Stimulated activated CD4-positive, alpha-beta T cell treated with anti-CD3 and anti-CD28 coated beads, Interleukin-1b, Interleukin-23, amount 100 ng/mL, for 4 hours (primary cell): ENCODE data around the gene SAMHD1.
"Not testable (repeated sequence)": the region's sequence is repeated elsewhere in the genome, so short reads cannot be mapped to it uniquely, and the experiment has no call there.

ENCODE experiments used
- DNase-seq, 2 donors: peaks; one replicate each; pipeline ENCODE4 v3.0.0-alpha.2; 2020; ENCODE audit warnings: low read depth in 2 of 2

Gene SAMHD1

GRCh38 chr20:36956016-36956415, 4.5 kb upstream of the SAMHD1 start:
- DNase-seq = no peak

GRCh38 chr20:36951979-36952738, 651 bp upstream of the SAMHD1 start:
- no peak for DNase-seq

DNA sequence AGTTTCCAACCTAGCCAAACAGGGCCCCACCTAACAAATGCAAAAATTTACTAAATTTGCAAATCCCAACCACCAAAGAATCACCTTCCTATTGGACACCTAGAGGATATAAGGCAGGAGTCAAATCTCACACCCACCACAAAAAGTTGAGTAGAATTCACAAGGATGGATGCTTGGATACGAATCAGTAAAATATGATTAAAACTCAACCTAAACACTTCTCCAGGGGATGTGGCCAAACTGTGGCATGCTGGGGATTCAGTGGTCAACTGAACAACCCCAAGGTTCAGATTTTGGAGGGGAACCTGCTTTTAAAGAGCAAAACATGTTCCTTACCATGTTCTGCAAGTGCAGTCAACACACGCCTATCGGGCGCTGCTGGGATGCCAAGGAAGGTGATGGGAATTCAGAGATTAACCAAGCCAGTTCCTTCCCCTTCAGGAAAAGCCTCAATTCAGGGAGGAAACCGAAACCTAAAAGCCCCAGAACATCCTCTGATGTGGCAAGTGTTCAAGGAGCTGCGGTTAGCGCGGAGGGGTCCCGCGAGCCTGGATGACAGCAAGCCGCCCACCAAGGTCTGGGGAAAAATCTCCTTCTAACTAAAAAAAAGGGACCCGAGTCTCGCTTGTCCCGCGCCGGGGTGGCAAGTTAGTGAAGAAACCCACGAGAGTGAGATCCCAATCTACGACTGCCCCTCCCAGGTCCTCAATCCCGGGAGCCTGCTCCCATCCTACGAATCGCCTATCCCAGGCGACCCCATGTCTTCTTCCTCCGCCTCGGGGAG, 902 bp downstream of the SAMHD1 start:
- DNase-seq = no peak

- DNase-seq = no peak
Observed at GRCh38 chr20:36941401-36941835, 10.1 kb downstream of the SAMHD1 start.

- no peak for DNase-seq
Observed at GRCh38 chr20:36937402-36937770, 14.1 kb downstream of the SAMHD1 start.

DNA sequence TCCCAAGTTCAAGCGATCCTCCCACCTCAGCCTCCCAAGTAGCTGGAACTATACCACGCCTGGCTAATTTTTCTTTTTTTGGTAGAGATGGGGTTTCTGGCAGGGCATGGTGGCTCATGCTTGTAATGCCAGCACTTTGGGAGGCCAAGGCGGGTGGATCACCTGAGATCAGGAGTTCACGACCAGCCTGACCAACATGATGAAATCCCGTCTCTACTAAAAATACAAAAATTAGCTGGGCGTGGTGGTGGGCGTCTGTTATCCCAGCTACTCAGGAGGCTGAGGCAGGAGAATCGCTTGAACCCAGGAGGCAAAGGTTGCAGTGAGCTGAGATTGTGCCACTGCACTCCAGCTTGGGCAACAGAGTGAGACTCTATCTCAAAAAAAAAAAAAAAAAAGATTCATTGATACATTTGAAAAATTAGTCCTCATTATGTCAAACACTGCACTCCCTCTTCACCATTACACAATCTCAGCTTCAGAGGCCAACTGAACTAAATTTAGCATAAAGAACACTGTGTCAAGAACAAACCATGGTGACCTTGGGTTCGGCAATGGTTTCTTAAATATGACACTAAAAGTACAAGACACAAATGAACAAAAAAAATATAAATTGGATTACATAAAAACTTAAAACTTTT, 14.6 kb downstream of the SAMHD1 start:
- not testable (repeated sequence) for DNase-seq

DNA sequence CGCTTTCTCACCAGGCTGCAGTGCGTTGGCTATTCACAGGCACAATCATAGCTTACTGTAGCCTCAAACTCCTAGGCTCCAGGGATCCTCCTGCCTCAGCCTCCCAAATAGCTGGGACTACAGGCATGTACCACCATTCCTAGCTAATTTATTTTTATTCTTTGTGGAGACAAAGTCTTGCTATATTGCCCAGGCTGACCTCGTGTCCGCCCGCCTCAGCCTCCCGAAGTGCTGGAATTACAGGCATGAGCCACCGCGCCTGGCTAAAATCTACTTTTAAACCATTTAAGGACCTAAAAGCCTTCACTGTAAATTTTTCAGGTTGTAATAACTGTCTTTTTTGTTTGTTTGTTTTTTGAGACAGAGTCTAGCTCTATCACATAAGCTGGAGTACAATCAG, 15.2 kb downstream of the SAMHD1 start:
- DNase-seq = no peak

DNA sequence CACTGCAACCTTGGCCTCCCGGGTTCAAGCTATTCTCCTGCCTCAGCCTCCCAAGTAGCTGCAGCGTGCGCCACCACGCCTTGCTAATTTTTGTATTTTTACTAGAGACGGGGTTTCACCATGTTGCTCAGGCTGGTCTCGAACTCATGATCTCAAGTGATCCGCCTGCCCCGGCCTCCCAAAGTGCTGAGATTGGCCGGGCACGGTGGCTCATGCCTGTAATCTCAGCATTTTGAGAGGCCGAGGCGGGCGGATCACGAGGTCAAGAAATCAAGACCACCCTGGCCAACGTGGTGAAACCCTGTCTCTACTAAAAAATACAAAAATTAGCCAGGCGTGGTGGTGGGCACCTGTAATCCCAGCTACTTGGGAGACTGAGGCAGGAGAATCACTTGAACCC, 17.9 kb downstream of the SAMHD1 start:
- DNase-seq = not testable (repeated sequence)

DNA sequence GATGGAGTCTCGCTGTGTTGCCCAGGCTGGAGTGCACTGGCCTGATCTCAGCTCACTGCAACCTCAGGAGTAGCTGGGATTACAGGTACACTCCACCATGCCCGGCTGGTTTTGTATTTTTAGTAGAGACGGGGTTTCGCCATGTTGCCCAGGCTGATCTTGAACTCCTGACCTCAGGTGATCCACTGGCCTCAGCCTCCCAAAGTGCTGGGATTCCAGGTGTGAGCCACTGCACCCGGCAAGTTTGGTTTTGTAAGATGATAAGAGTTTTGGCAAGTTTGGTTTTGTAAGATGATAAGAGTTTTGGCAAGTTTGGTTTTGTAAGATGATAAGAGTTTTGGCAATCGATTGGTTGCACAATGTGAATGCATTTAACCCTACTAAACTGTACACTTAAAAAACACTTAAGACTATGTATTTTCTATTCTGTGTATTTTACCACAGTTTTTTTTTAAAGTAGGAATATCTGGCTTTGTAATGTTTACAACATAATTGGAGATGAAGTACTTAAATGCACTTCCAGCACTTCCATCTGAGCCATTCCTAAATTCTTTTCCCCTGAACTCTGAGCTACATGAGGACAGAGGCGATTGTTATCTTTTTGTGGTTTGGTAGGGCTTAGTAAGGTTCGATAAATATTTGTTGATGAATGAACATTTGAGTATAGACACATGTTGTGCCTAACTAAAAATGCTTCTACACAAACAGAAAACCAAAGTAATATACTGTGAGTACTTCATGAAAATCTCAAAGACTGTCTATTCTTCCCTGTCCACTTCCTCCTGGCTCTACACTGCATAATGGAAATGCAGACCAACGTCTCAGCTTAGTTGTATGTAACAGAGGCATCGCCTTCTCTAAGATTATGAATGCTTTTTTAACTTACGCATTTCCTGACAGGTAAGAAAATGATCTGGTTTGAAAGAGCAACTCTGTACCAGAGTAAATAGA, 18.8 kb downstream of the SAMHD1 start:
- no peak for DNase-seq

GRCh38 chr20:36932067-36932466, 19.4 kb downstream of the SAMHD1 start:
- DNase-seq = not testable (repeated sequence)

GRCh38 chr20:36929691-36930090, 21.8 kb downstream of the SAMHD1 start:
- DNase-seq = no peak

DNA sequence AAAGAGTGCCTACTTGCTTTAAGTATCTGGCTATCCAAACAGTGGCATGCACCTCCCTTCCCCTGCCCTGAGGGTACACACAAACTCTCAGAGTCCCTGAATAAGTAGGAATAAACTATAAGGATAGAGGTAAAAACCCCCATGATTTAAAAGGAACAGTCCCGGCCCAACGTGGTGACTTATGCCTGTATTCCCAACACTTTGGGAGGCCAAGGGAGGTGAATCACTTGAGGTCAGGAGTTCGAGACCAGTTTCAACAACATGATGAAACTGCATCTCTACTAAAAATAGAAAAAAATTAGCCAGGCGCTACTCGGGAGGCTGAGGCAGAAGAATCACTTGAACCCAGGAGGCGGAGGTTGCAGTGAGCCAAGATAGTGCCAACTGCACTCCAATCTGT, 22.2 kb downstream of the SAMHD1 start:
- DNase-seq = no peak

GRCh38 chr20:36927704-36928103, 23.8 kb downstream of the SAMHD1 start:
- DNase-seq = no peak

DNA sequence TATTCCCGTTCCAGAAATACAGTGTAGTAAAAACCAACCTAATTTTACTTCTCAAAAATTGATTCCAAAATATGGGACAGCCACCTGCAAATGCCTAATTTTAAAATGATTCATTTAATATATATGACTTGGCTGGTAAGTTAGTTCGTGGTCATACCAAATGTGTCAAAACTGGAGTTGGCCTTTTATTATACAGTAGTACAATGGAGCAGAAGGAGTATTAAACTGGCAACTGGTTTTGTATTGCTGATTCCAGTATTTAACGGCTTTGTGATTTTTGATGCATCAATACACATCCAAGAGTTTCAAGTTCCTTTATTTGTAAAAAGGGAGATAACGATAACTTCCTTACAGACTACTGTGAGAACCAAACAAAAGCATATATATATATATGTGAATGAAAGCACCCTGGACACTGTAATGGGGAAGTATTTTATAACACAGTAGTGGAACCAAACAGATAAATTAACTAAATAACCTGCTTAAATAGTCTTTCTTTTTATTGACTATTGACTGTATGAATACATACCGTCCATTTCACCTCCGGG, 24.8 kb downstream of the SAMHD1 start:
- DNase-seq = no peak

DNA sequence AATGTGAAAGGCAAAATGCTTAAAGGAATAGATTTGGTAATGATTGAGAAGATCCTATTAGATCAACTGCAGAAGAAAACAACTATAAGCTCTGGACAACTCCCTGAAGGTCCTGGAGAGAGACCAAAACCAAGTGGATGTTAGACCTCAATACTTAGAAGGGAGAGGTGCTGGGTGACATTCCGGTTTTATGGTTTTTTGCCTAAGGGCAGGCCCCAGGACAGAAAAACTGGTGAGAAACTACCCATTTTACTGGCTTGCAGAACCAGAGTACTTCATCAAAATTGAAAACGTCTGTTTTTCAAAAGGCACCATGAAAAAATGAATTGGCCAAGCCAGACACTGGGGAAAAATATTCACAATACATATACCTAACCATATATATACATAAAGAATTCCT, 26.3 kb downstream of the SAMHD1 start:
- DNase-seq = no peak

- DNase-seq = no peak
Observed at GRCh38 chr20:36924167-36925045, 27.1 kb downstream of the SAMHD1 start.

GRCh38 chr20:36920334-36920730, 31.2 kb downstream of the SAMHD1 start:
- no peak for DNase-seq

- DNase-seq = peak in 1 of 2 donors; percentile 25
Observed at GRCh38 chr20:36919715-36920333, 31.7 kb downstream of the SAMHD1 start.

GRCh38 chr20:36917943-36918342, 33.6 kb downstream of the SAMHD1 start:
- no peak for DNase-seq

DNA sequence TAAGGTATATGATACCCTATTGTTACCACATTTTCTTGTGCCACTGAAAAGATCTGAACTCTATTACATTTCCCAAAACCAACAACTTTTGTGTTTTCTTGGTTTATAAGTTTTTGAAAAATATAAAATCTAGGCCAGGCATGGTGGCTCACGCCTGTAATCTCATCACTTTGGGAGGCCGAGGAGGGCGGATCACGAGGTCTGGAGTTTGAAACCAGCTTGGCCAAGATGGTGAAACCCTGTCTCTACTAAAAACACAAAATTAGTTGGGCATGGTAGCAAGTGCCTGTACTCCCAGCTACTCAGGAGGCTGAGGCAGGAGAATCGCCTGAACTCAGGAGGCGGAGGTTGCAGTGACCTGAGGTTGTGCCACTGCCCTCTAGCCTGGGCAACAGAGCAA, 34.3 kb downstream of the SAMHD1 start:
- DNase-seq = no peak
